Neural progenitor cell (in vitro differentiated cells): ENCODE results near the gene EPS8L2.

Experiments used
- EZH2 ChIP-seq: fragments of 200-600 bp; sonication (generic); IDR thresholded peaks from 2 replicates; pipeline ENCODE4 v1.6.1; 2017; ENCODE audit warnings: antibody characterized with exemption, mild to moderate bottlenecking, moderate library complexity
- TF ChIP-seq, protein P1 (sequence below): fragments of 200-600 bp; sonication (generic); IDR thresholded peaks from 2 replicates; pipeline ENCODE4 v1.5.1; 2017; ENCODE audit warnings: antibody characterized with exemption, mild to moderate bottlenecking

DNA sequence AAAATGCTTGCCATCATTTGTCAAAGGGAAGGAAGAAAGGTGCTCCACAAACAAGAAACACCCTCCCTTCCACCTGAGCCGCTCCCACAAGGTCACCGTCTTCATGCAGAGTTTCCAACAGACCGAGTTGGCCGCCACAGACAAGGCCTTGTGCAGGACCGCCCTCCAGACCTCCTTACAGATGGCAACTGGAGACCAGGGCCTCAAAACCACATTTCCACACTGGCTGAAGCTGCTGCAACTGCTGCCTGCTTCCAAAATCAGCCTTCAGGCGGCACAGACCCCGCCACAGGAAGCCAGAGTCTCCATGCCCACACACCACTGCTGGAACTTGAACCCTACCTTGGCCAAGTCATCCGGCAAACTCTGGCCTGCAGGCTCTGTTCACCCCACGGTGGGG, 17.4 kb upstream of the EPS8L2 start:
- TF ChIP-seq, protein P1, sequence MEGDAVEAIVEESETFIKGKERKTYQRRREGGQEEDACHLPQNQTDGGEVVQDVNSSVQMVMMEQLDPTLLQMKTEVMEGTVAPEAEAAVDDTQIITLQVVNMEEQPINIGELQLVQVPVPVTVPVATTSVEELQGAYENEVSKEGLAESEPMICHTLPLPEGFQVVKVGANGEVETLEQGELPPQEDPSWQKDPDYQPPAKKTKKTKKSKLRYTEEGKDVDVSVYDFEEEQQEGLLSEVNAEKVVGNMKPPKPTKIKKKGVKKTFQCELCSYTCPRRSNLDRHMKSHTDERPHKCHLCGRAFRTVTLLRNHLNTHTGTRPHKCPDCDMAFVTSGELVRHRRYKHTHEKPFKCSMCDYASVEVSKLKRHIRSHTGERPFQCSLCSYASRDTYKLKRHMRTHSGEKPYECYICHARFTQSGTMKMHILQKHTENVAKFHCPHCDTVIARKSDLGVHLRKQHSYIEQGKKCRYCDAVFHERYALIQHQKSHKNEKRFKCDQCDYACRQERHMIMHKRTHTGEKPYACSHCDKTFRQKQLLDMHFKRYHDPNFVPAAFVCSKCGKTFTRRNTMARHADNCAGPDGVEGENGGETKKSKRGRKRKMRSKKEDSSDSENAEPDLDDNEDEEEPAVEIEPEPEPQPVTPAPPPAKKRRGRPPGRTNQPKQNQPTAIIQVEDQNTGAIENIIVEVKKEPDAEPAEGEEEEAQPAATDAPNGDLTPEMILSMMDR, result no peak
- no peak for TF ChIP-seq EZH2
